ENCODE measurements around the gene DPYD. TPM values are rescaled to one million over a fixed set of nuclear protein-coding genes. Genes with fewer than 3 reads are reported as not detected.

DPYD gene
- total RNA-seq, 1 experiment from 2014 or later = 7.0 TPM

GRCh38 chr1:97630281-97630680 is 290.6 kb downstream of the DPYD start:
- H3K4me1 Mint-ChIP-seq (ENCODE audit: low read depth, unreplicated experiment) = peaks cover 12% of the 10 kb centered on the region
- Histone ChIP-seq H3K27me3 (replicated peaks; ENCODE audit: control insufficient read depth, insufficient read depth, low read length) (no peaks in the 10 kb centered on the region), H3K36me3 (ENCODE audit: control insufficient read depth, insufficient read depth, low read length) (no peaks in the 10 kb centered on the region), H3K4me1 (peaks cover 9% of the 10 kb centered on the region; the same call in 1 of the 2 replicates), H3K9me3 (no peaks in the 10 kb centered on the region), H3K4me3 (ENCODE audit: low read depth, low read length) (no peak overlapping the region)
- no peaks in the 10 kb centered on the region for H3K36me3 Mint-ChIP-seq (ENCODE audit: insufficient read depth, unreplicated experiment)
- no peaks in the 10 kb centered on the region for H3K9me3 Mint-ChIP-seq (ENCODE audit: unreplicated experiment)
- no peak overlapping the region for H3K27ac Mint-ChIP-seq (ENCODE audit: unreplicated experiment)
- BruUV-seq (replicated peaks) = no TSS peak
- POLR2A ChIA-PET = no interaction called here
- intact Hi-C loops (cut with micrococcal nuclease; ENCODE audit: unreplicated experiment) = no loop called here
- peaks cover 2% of the 10 kb centered on the region for H3K27me3 Mint-ChIP-seq (ENCODE audit: insufficient read depth, unreplicated experiment)
- CTCF ChIA-PET = no interaction called here
- DNase-seq = no peak
- no peak for TF ChIP-seq CTCF (IDR thresholded peaks at IDR 0.05; ENCODE audit: insufficient read depth in 1 of 2, low read depth in 1 of 2, low read length in 1 of 2, severe bottlenecking in 1 of 2, unreplicated experiment in 1 of 2)
- H3K4me3 Mint-ChIP-seq (ENCODE audit: unreplicated experiment) = no peak overlapping the region

- H3K27me3 ChIP-seq (replicated peaks; ENCODE audit: control insufficient read depth, insufficient read depth, low read length) = no peaks in the 10 kb centered on the region
- no peak for DNase-seq
- POLR2A ChIA-PET = no interaction called here
- BruUV-seq (replicated peaks) = no TSS peak
- H3K4me3 ChIP-seq (ENCODE audit: low read depth, low read length) = no peak overlapping the region
- no peaks in the 10 kb centered on the region for H3K4me1 Mint-ChIP-seq (ENCODE audit: low read depth, unreplicated experiment)
- H3K36me3 ChIP-seq (ENCODE audit: control insufficient read depth, insufficient read depth, low read length) = no peaks in the 10 kb centered on the region
- H3K4me3 Mint-ChIP-seq (ENCODE audit: unreplicated experiment) = no peak overlapping the region
- H3K27me3 Mint-ChIP-seq (ENCODE audit: insufficient read depth, unreplicated experiment) = no peaks in the 10 kb centered on the region
- no peaks in the 10 kb centered on the region for H3K4me1 ChIP-seq
- TF ChIP-seq CTCF (IDR thresholded peaks at IDR 0.05; ENCODE audit: insufficient read depth in 1 of 2, low read depth in 1 of 2, low read length in 1 of 2, severe bottlenecking in 1 of 2, unreplicated experiment in 1 of 2) = no peak
- no peaks in the 10 kb centered on the region for H3K9me3 ChIP-seq
- CTCF ChIA-PET = no interaction called here
- H3K9me3 Mint-ChIP-seq (ENCODE audit: unreplicated experiment) = no peaks in the 10 kb centered on the region
- peaks cover 6% of the 10 kb centered on the region for H3K36me3 Mint-ChIP-seq (ENCODE audit: insufficient read depth, unreplicated experiment)
- intact Hi-C loops (cut with micrococcal nuclease; ENCODE audit: unreplicated experiment) = no loop called here
- no peak overlapping the region for H3K27ac Mint-ChIP-seq (ENCODE audit: unreplicated experiment)
These were observed 297.6 kb downstream of the DPYD start for GRCh38 chr1:97623220-97623619.

- Histone ChIP-seq H3K9me3 (no peaks in the 10 kb centered on the region), H3K4me1 (no peaks in the 10 kb centered on the region), H3K4me3 (ENCODE audit: low read depth, low read length) (no peak overlapping the region), H3K27me3 (replicated peaks; ENCODE audit: control insufficient read depth, insufficient read depth, low read length) (no peaks in the 10 kb centered on the region), H3K36me3 (ENCODE audit: control insufficient read depth, insufficient read depth, low read length) (no peaks in the 10 kb centered on the region)
- no peak for TF ChIP-seq CTCF (IDR thresholded peaks at IDR 0.05; ENCODE audit: insufficient read depth in 1 of 2, low read depth in 1 of 2, low read length in 1 of 2, severe bottlenecking in 1 of 2, unreplicated experiment in 1 of 2)
- Mint-ChIP-seq H3K27ac (ENCODE audit: unreplicated experiment) (no peak overlapping the region), H3K27me3 (ENCODE audit: insufficient read depth, unreplicated experiment) (no peaks in the 10 kb centered on the region), H3K9me3 (ENCODE audit: unreplicated experiment) (no peaks in the 10 kb centered on the region), H3K36me3 (ENCODE audit: insufficient read depth, unreplicated experiment) (peaks cover 6% of the 10 kb centered on the region), H3K4me1 (ENCODE audit: low read depth, unreplicated experiment) (no peaks in the 10 kb centered on the region), H3K4me3 (ENCODE audit: unreplicated experiment) (no peak overlapping the region)
- intact Hi-C loops (cut with micrococcal nuclease; ENCODE audit: unreplicated experiment) = no loop called here
- DNase-seq = no peak
- ChIA-PET CTCF (no interaction called here), POLR2A (no interaction called here)
- no TSS peak for BruUV-seq (replicated peaks)
These were observed 298.9 kb downstream of the DPYD start for GRCh38 chr1:97621955-97622354.
